A549 treated with RU486 at 1 μM for 4 hours (cell line): ENCODE measurements around the gene TSPAN12. TPM values are rescaled to one million over a fixed set of nuclear protein-coding genes. Genes with fewer than 3 reads are reported as not detected.

ENCODE experiments used
- total RNA-seq: library from RNA; stranded (reverse); fragments of 200-300 nt; extraction: Qiagen RNA extraction; gene quantifications from 5 replicates; pipeline ENCODE4 v1.2.3, GENCODE V29; 2022; ENCODE audit warnings: low read depth

The TSPAN12 gene, protein sequence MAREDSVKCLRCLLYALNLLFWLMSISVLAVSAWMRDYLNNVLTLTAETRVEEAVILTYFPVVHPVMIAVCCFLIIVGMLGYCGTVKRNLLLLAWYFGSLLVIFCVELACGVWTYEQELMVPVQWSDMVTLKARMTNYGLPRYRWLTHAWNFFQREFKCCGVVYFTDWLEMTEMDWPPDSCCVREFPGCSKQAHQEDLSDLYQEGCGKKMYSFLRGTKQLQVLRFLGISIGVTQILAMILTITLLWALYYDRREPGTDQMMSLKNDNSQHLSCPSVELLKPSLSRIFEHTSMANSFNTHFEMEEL
- total RNA-seq = 0.29 to 0.96 TPM (median 0.61 TPM) in 5 replicates

DNA sequence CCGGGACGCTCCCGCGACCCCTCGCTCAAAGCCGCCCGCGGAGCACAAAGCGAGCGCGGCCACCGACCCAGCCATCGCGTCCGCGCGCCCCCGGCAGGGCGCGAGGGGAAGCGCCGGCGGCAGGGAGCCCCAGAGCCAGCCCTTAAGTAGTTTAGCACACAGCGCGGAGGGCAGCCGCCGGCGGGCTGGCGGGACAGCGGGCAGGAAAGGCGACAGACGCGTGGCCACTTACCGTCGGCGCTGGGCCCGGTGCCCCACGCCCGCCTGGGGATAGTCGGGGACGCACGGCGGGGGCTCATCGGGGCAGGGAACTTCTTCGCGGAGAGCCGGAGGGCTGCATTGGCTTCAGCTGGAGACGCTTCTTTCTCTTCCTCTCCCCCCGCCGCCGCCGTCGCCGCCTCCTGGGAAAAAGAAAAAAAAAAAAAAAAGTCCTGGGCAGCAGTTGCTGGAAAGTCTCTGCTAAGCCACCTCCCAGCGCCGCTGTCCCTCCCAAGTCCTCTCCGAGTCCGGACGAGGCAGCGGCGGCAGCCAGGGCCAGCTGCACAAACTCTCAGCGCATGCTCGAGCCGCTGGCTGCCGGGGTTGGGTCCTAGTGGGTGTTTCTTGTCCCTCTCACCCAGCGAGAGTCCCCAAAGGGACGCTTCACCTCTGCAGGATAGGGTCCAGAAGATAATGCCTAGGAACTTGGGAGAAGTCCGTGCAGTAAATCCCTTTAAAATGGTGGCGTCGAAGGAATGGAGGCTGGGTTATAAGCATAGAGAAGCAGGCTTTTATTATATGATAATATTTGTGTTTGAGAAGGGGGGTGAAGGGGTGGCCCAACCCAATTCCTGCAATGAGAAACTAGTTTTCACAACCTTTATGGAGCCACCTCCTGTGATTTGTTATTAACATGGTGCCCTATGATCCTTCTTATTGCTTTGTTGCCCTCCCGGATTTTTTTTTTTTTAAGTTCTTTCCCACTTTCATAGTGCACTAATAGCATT is at the start of gene TSPAN12:
Gene TSPAN12 (minus strand): TSS at position 557 of the 986 bp plus-strand sequence. CDS start 1,381 bp downstream, outside the sequence.

Other genes with a start within 250 kb of the TSPAN12 start
- gene ING3, start 92.6 kb upstream of the TSPAN12 start, total RNA-seq = 4.8 to 7.6 TPM (median 5.4 TPM) in 5 replicates
- 0.08 TPM in 1 of 5 replicates, not detected in the others for gene CPED1, start 130.6 kb upstream of the TSPAN12 start, total RNA-seq